HepG2 (cell line): ENCODE results near the gene CST3. TPM values are rescaled to one million over a fixed set of nuclear protein-coding genes. Genes with fewer than 3 reads are reported as not detected.

Experiments
- ATAC-seq: fragments of 200-7000 bp; cut with Tn5 transposase; 3 replicates; pipeline ENCODE4 v1.9.1; 2020; ENCODE audit warnings: mild to moderate bottlenecking, moderate library complexity
- BruUV-seq: library from RNA; stranded (reverse); fragments of 400-500 nt; replicated peaks from 2 replicates; lab custom pipeline; 2021; lab: Mats Ljungman, UMichigan
- CTCF ChIA-PET: fragments of 300-600 bp; formaldehyde crosslinking; extraction: SDS; loops from one replicate; lab custom pipeline; 2021; ENCODE audit warnings: low total read pairs, inconsistent platforms, low intra/inter-chr PET ratio; lab: Yijun Ruan, JAX
- POLR2A ChIA-PET: fragments of 350-600 bp; sonication (Branson Sonifier 250); formaldehyde crosslinking; loops from one replicate; lab custom pipeline; 2020; ENCODE audit warnings: antibody characterized with exemption, inconsistent platforms; lab: Yijun Ruan, JAX
- DNase-seq: peaks from one replicate; pipeline ENCODE4 v3.0.0-alpha.2; 2015; ENCODE audit warnings: low spot score
- FAIRE-seq: peaks from 3 replicates; lab custom pipeline; 2011; peaks lifted over from hg19 to GRCh38; lab: Jason Lieb, UNC
- H2AFZ ChIP-seq: one replicate; pipeline ENCODE4 v1.6.1; 2011; ENCODE audit warnings: low read length, inconsistent platforms
- H3K27ac ChIP-seq: fragments of 300-600 bp; 3 replicates; pipeline ENCODE4 v1.8.0; 2011; ENCODE audit warnings: mixed run types, mild to moderate bottlenecking, mixed read lengths, low read length, inconsistent platforms; ENCODE audit not compliant: insufficient read depth; ENCODE audit errors: extremely low read length
- H3K27me3 ChIP-seq, 2 experiments: fragments of 200-600 bp in 1 of 2; 2 replicates in 1 of 2; 3 replicates in 1 of 2; pipeline versions ENCODE4 v1.6.0 to v1.8.0; 2011; ENCODE audit warnings: low read length in 2 of 2, mild to moderate bottlenecking in 2 of 2, moderate library complexity in 2 of 2, inconsistent platforms in 1 of 2; ENCODE audit not compliant: insufficient read depth in 2 of 2, control insufficient read depth in 1 of 2
- H3K36me3 ChIP-seq, 2 experiments: fragments of 200-600 bp in 1 of 2; replicated peaks in 1 of 2; 2 replicates in 1 of 2; 3 replicates in 1 of 2; pipeline versions ENCODE4 v1.5.1 to v1.8.0; 2011; ENCODE audit warnings: low read length in 2 of 2, inconsistent platforms in 1 of 2; ENCODE audit not compliant: insufficient read depth in 2 of 2, control insufficient read depth in 1 of 2
- H3K4me1 ChIP-seq: 2 replicates; pipeline ENCODE4 v1.5.1; 2012; ENCODE audit warnings: low read length, inconsistent platforms; ENCODE audit not compliant: insufficient read depth
- H3K4me2 ChIP-seq: 2 replicates; pipeline ENCODE4 v1.6.0; 2011; ENCODE audit warnings: low read depth, low read length, inconsistent platforms
- H3K4me3 ChIP-seq, 3 experiments: fragments of 200-600 bp in 1 of 3; sonication (generic), shearing (Covaris generic) in 1 of 3; replicated peaks in 1 of 3; 2 replicates each; pipeline ENCODE4 v1.5.1; 2011 to 2016; ENCODE audit warnings: low read length in 3 of 3, inconsistent platforms in 2 of 3, low read depth in 2 of 3, mild to moderate bottlenecking in 2 of 3, control low read depth in 1 of 3, mixed read lengths in 1 of 3; ENCODE audit not compliant: insufficient read depth in 1 of 3
- H3K79me2 ChIP-seq: one replicate; pipeline ENCODE4 v1.6.1; 2011; ENCODE audit warnings: low read length, inconsistent platforms; ENCODE audit not compliant: insufficient read depth
- H3K9ac ChIP-seq: 2 replicates; pipeline ENCODE4 v1.6.0; 2011; ENCODE audit warnings: mild to moderate bottlenecking, low read depth, low read length, inconsistent platforms; ENCODE audit not compliant: insufficient read depth
- H3K9me3 ChIP-seq: 2 replicates; pipeline ENCODE4 v1.5.1; 2012; ENCODE audit warnings: mild to moderate bottlenecking, low read length
- H4K20me1 ChIP-seq: 2 replicates; pipeline ENCODE4 v1.6.0; 2011; ENCODE audit warnings: inconsistent platforms, mild to moderate bottlenecking, low read length, moderate library complexity; ENCODE audit not compliant: insufficient read depth
- ARNT2 ChIP-seq: sonication (generic); formaldehyde crosslinking; IDR thresholded peaks from 2 replicates; pipeline ENCODE4 v1.8.0; 2022; ENCODE audit warnings: mild to moderate bottlenecking, low read depth, missing genetic modification reagents, moderate library complexity
- ELF3 ChIP-seq: IDR thresholded peaks from 2 replicates; pipeline ENCODE4 v1.6.1; 2016; ENCODE audit warnings: missing genetic modification reagents, missing compliant biosample characterization
- FLYWCH1 ChIP-seq: sonication (generic); formaldehyde crosslinking; IDR thresholded peaks from 2 replicates; pipeline ENCODE4 v1.8.1; 2023; ENCODE audit warnings: mild to moderate bottlenecking, missing genetic modification reagents
- HNRNPL ChIP-seq: fragments of 200-400 bp; formaldehyde crosslinking; IDR thresholded peaks from 2 replicates; pipeline ENCODE4 v1.6.1; 2017; ENCODE audit warnings: mild to moderate bottlenecking, low read depth, low read length
- NFE2 ChIP-seq: sonication (generic); formaldehyde crosslinking; IDR thresholded peaks from 2 replicates; pipeline ENCODE4 v1.4.0; 2020; ENCODE audit warnings: missing genetic modification reagents
- TOE1 ChIP-seq: sonication (generic); formaldehyde crosslinking; IDR thresholded peaks from 2 replicates; pipeline ENCODE4 v1.4.0; 2020; ENCODE audit warnings: mild to moderate bottlenecking, missing genetic modification reagents
- ZBTB21 ChIP-seq: sonication (generic); formaldehyde crosslinking; IDR thresholded peaks from 2 replicates; pipeline ENCODE4 v1.4.0; 2020; ENCODE audit warnings: missing genetic modification reagents
- ZMYM3 ChIP-seq: sonication (generic); formaldehyde crosslinking; IDR thresholded peaks from 2 replicates; pipeline ENCODE4 v1.5.1; 2020; ENCODE audit warnings: mild to moderate bottlenecking, missing genetic modification reagents
- ZNF101 ChIP-seq: sonication (generic); formaldehyde crosslinking; IDR thresholded peaks from 2 replicates; pipeline ENCODE4 v1.4.0; 2020; ENCODE audit warnings: mild to moderate bottlenecking, low read depth, missing genetic modification reagents, borderline replicate concordance
- ZNF234 ChIP-seq: sonication (generic); formaldehyde crosslinking; conservative IDR thresholded peaks from 2 replicates; pipeline ENCODE4 v1.5.1; 2020; ENCODE audit warnings: mild to moderate bottlenecking, missing genetic modification reagents
- ZNF256 ChIP-seq: sonication (generic); formaldehyde crosslinking; conservative IDR thresholded peaks from 2 replicates; pipeline ENCODE4 v1.4.0; 2020; ENCODE audit warnings: missing genetic modification reagents
- ZNF564 ChIP-seq: sonication (generic); formaldehyde crosslinking; IDR thresholded peaks from 2 replicates; pipeline ENCODE4 v1.8.1; 2023; ENCODE audit warnings: mild to moderate bottlenecking, missing genetic modification reagents
- ZNF652 ChIP-seq: IDR thresholded peaks from 2 replicates; pipeline ENCODE4 v1.6.1; 2016; ENCODE audit warnings: low read depth, borderline replicate concordance
- WGBS: methylation state at CpG from one replicate; pipeline ENCODE4 v1.1.6; 2017; ENCODE audit warnings: low lambda C conversion rate; 5-methylcytosine and 5-hydroxymethylcytosine counted together
- in situ Hi-C: cut with HindIII; loops from 2 replicates; pipeline ENCODE4 v1.10.0; 2017; ENCODE audit warnings: low pct_unique_long_range_greater_than_20kb; ENCODE audit not compliant: extremely low pct_ligation_motif_present
- intact Hi-C: fragments of 100-400 bp; cut with micrococcal nuclease; formaldehyde crosslinking; loops from one replicate; pipeline ENCODE4 v1.10.0; 2022; ENCODE audit not compliant: unreplicated experiment
- polyA plus RNA-seq, 8 experiments: library from polyadenylated mRNA; depleted of rRNA in 3 of 8; stranded (reverse) in 7 of 8; unstranded in 1 of 8; fragments of >200 nt; fragmentation: Illumina TruSeq in 4 of 8; extraction: Trizol in 4 of 8; gene quantifications; 2 replicates each; pipeline versions ENCODE4 v1.2.1 to v1.2.3, GENCODE V29; 2011 to 2016; ENCODE audit warnings: low read depth in 4 of 8, missing spikeins in 1 of 8, mixed read lengths in 1 of 8; ENCODE audit not compliant: insufficient read depth in 1 of 8
- total RNA-seq, 5 experiments: library from RNA; depleted of rRNA; stranded (reverse); fragments of >200 nt; fragmentation: Illumina TruSeq; extraction: Trizol; gene quantifications; 2 replicates each; pipeline ENCODE4 v1.2.3, GENCODE V29; 2016; ENCODE audit warnings: low read depth in 1 of 5
- TF ChIP-seq, protein P1 (sequence below), 2 experiments: sonication (generic) in 1 of 2; formaldehyde crosslinking in 1 of 2; IDR thresholded peaks; 2 replicates each; pipeline versions ENCODE4 v1.4.0 to v1.6.1; 2016 to 2020; ENCODE audit warnings: borderline replicate concordance in 1 of 2, low read depth in 1 of 2, mild to moderate bottlenecking in 1 of 2, missing genetic modification reagents in 1 of 2
- TF ChIP-seq, protein P2 (sequence below): sonication (generic); formaldehyde crosslinking; IDR thresholded peaks from 2 replicates; pipeline ENCODE4 v1.5.0; 2020; ENCODE audit warnings: missing genetic modification reagents
- TF ChIP-seq, protein P3 (sequence below): IDR thresholded peaks from 2 replicates; pipeline ENCODE4 v1.6.1; 2012; ENCODE audit warnings: inconsistent platforms
- TF ChIP-seq, protein P4 (sequence below): sonication (generic); formaldehyde crosslinking; IDR thresholded peaks from 2 replicates; pipeline ENCODE4 v1.4.0; 2020; ENCODE audit warnings: missing genetic modification reagents

CST3 gene
- total and polyA plus RNA-seq, 2 of the 13 experiments (the other 11 are each of a cell fraction or from before 2014, with no cell fraction given) = 690 to 1,005 TPM

DNA sequence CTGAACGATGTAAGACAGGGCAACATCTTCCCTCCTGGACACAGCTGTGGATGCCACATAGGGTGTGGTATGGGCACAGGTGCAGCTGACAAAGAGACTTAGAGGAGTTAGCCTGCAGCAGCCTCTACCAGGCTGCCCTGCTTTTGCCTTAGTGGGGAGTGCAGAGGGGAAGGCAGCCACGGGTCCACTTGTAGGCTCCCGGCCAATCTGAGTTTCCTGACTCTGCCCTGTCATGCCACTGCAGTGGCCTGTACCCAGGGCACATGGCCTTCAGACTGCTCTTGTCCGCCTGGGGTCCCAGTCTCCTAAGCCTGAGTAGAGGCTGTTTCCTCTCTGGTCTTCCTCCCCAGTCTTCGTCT, 52.3 kb downstream of the CST3 start:
- CTCF ChIA-PET = no interaction called here
- TF ChIP-seq NFE2 (CRISPR knock-in tag) (no peak), ZNF101 (CRISPR knock-in tag) (no peak), ELF3 (CRISPR knock-in tag) (no peak), ZNF256 (CRISPR knock-in tag) (no peak), TOE1 (CRISPR knock-in tag) (no peak), HNRNPL (peak; percentile 80; the same call in 1 of the 2 replicates), ZNF652 (no peak), ZMYM3 (CRISPR knock-in tag) (0 out of 2 replicates have a peak, but pooled peaks have one; percentile 32), ARNT2 (CRISPR knock-in tag) (no peak), FLYWCH1 (CRISPR knock-in tag) (0 out of 2 replicates have a peak, but pooled peaks have one; percentile 30), ZNF234 (CRISPR knock-in tag) (no peak), ZBTB21 (CRISPR knock-in tag) (no peak), ZNF564 (CRISPR knock-in tag) (no peak)
- TF ChIP-seq, protein P1, sequence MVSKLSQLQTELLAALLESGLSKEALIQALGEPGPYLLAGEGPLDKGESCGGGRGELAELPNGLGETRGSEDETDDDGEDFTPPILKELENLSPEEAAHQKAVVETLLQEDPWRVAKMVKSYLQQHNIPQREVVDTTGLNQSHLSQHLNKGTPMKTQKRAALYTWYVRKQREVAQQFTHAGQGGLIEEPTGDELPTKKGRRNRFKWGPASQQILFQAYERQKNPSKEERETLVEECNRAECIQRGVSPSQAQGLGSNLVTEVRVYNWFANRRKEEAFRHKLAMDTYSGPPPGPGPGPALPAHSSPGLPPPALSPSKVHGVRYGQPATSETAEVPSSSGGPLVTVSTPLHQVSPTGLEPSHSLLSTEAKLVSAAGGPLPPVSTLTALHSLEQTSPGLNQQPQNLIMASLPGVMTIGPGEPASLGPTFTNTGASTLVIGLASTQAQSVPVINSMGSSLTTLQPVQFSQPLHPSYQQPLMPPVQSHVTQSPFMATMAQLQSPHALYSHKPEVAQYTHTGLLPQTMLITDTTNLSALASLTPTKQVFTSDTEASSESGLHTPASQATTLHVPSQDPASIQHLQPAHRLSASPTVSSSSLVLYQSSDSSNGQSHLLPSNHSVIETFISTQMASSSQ (IDR thresholded peaks at IDR 0.05; ENCODE audit: low read depth) = no peak
- TF ChIP-seq, protein P1 (CRISPR knock-in tag; IDR thresholded peaks at IDR 0.05; ENCODE audit: borderline replicate concordance) = no peak
- TF ChIP-seq, protein P2, sequence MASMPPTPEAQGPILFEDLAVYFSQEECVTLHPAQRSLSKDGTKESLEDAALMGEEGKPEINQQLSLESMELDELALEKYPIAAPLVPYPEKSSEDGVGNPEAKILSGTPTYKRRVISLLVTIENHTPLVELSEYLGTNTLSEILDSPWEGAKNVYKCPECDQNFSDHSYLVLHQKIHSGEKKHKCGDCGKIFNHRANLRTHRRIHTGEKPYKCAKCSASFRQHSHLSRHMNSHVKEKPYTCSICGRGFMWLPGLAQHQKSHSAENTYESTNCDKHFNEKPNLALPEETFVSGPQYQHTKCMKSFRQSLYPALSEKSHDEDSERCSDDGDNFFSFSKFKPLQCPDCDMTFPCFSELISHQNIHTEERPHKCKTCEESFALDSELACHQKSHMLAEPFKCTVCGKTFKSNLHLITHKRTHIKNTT (CRISPR knock-in tag) = no peak
- TF ChIP-seq, protein P3, sequence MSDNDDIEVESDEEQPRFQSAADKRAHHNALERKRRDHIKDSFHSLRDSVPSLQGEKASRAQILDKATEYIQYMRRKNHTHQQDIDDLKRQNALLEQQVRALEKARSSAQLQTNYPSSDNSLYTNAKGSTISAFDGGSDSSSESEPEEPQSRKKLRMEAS = 0 out of 2 replicates have a peak, but pooled peaks have one; percentile 61
- TF ChIP-seq, protein P4, sequence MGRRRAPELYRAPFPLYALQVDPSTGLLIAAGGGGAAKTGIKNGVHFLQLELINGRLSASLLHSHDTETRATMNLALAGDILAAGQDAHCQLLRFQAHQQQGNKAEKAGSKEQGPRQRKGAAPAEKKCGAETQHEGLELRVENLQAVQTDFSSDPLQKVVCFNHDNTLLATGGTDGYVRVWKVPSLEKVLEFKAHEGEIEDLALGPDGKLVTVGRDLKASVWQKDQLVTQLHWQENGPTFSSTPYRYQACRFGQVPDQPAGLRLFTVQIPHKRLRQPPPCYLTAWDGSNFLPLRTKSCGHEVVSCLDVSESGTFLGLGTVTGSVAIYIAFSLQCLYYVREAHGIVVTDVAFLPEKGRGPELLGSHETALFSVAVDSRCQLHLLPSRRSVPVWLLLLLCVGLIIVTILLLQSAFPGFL (CRISPR knock-in tag) = peak; percentile 12; the same call in 1 of the 2 replicates

More for the DNA sequence above, 52.3 kb downstream of the CST3 start:
- BruUV-seq = TSS peak; percentile 89
- POLR2A ChIA-PET = interaction anchor here (1.1 to 3.3 kb wide), 13 partner anchors 16 to 164 kb away, joined by 3 to 34 read pairs (median 7); partner anchors contain the start of genes CST3 and NAPB
- Histone ChIP-seq H3K4me3 (peak overlapping the region in 1 of 3 experiments; percentile 58; a peak in 1 of 6 replicates), H2AFZ (no peak overlapping the region), H3K9me3 (no peaks in the 10 kb centered on the region), H4K20me1 (no peaks in the 10 kb centered on the region), H3K9ac (peak overlapping the region; percentile 75), H3K36me3 (no peaks in the 10 kb centered on the region), H3K4me2 (peak overlapping the region; percentile 90), H3K4me1 (peaks cover 66% of the 10 kb centered on the region), H3K79me2 (no peaks in the 10 kb centered on the region), H3K27me3 (no peaks in the 10 kb centered on the region), H3K27ac (peak overlapping the region; percentile 80)
- DNase-seq (no peak), FAIRE-seq (no peak), ATAC-seq (peak; percentile 37)
- intact Hi-C loops = no loop called here
- in situ Hi-C loops = no loop called here
- 42% methylated on average over 5 of the region's 5 CpGs for WGBS
